Measurements from ENCODE around the gene CGNL1. TPM values are rescaled to one million over a fixed set of nuclear protein-coding genes. Genes with fewer than 3 reads are reported as not detected.

Gene CGNL1
- total RNA-seq, 1 experiment from 2014 or later, result 34.6 TPM

DNA sequence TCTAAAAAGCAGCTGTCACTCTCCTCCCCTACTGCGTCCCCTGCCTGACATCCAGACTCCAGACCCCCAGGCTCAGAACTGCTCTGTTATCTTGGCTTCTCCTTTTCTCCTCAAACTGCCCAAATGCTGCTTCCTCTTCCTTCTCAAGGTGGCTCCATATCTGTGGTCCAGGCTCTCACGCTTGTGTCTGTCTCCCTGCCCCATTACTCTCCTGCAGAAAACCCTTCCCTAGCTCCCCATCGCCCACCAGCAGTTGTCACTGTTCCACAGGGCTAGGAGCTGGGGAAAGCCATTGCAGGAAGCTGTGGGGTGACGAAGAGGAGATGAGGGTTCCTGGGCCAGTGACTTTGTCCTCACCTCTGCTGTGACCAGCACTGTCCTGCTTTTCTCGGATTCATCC lies 30.7 kb upstream of the CGNL1 start:
- Histone ChIP-seq H3K9ac (ENCODE audit: extremely low read depth, insufficient read length, low read length) (no peak overlapping the region), H3K79me1 (ENCODE audit: insufficient read depth, low read depth, low read length, poor library complexity, severe bottlenecking) (no peaks in the 10 kb centered on the region), H3K27ac (ENCODE audit: insufficient read length, low read depth, low read length) (no peak overlapping the region), H2AFZ (ENCODE audit: low read length) (peak overlapping the region; percentile 5), H3K23ac (ENCODE audit: insufficient read length, low read depth, low read length) (no peak overlapping the region), H3K27me3 (ENCODE audit: insufficient read depth, low read length) (no peaks in the 10 kb centered on the region), H3K18ac (ENCODE audit: insufficient read length, low read depth, low read length) (no peak overlapping the region), H2BK20ac (ENCODE audit: low read depth, low read length, poor library complexity, severe bottlenecking) (no peak overlapping the region), H3K4ac (ENCODE audit: low read depth, low read length) (no peak overlapping the region), H2BK15ac (ENCODE audit: low read depth, low read length) (no peak overlapping the region), H3K4me1 (ENCODE audit: insufficient read depth, low read length) (no peaks in the 10 kb centered on the region), H2AK5ac (ENCODE audit: insufficient read length, low read length) (no peak overlapping the region), H4K20me1 (ENCODE audit: control insufficient read depth, insufficient read depth, insufficient read length) (no peaks in the 10 kb centered on the region), H3K9me3 (ENCODE audit: control insufficient read depth, low read depth, low read length) (no peaks in the 10 kb centered on the region), H4K5ac (ENCODE audit: insufficient read length, low read depth, low read length) (no peak overlapping the region), H4K8ac (replicated peaks; ENCODE audit: insufficient read length, low read depth, low read length) (no peak overlapping the region), H4K91ac (ENCODE audit: insufficient read length, low read depth, low read length) (no peak overlapping the region), H3K79me2 (ENCODE audit: insufficient read depth, low read length) (no peaks in the 10 kb centered on the region), H2BK12ac (ENCODE audit: insufficient read length, low read depth, low read length) (no peak overlapping the region), H3K23me2 (ENCODE audit: insufficient read length, low read depth, low read length, poor library complexity, severe bottlenecking) (no peaks in the 10 kb centered on the region), H3K4me2 (ENCODE audit: insufficient read depth, insufficient read length, low read length) (no peak overlapping the region), H3K14ac (ENCODE audit: insufficient read depth, low read length) (no peak overlapping the region), H2BK120ac (ENCODE audit: low read depth, low read length, poor library complexity, severe bottlenecking) (no peak overlapping the region), H3K56ac (ENCODE audit: insufficient read length, low read depth, low read length) (no peak overlapping the region), H3T11ph (ENCODE audit: low read length) (no peak overlapping the region), H2BK5ac (ENCODE audit: insufficient read length, low read length) (no peak overlapping the region)
- TF ChIP-seq, protein P1, sequence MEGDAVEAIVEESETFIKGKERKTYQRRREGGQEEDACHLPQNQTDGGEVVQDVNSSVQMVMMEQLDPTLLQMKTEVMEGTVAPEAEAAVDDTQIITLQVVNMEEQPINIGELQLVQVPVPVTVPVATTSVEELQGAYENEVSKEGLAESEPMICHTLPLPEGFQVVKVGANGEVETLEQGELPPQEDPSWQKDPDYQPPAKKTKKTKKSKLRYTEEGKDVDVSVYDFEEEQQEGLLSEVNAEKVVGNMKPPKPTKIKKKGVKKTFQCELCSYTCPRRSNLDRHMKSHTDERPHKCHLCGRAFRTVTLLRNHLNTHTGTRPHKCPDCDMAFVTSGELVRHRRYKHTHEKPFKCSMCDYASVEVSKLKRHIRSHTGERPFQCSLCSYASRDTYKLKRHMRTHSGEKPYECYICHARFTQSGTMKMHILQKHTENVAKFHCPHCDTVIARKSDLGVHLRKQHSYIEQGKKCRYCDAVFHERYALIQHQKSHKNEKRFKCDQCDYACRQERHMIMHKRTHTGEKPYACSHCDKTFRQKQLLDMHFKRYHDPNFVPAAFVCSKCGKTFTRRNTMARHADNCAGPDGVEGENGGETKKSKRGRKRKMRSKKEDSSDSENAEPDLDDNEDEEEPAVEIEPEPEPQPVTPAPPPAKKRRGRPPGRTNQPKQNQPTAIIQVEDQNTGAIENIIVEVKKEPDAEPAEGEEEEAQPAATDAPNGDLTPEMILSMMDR (conservative IDR thresholded peaks at IDR 0.05), result peak; percentile 67
- H3K4me3 Mint-ChIP-seq, result no peak overlapping the region
- H3K36me3 Mint-ChIP-seq (ENCODE audit: insufficient read depth in 1 of 3, low read depth in 3 of 3), result peaks cover 0 to 15% (median 11%) of the 10 kb centered on the region in 3 experiments; a peak in 5 of 7 replicates
- peak overlapping the region in 1 of 3 experiments; percentile 7; a peak in 1 of 7 replicates for H3K27ac Mint-ChIP-seq
- peak; percentile 79 for DNase-seq
- peaks cover 21 to 22% of the 10 kb centered on the region in 2 experiments for H3K4me1 Mint-ChIP-seq
- peaks cover 5 to 10% of the 10 kb centered on the region in 2 experiments; a peak in 4 of 5 replicates for H3K9me3 Mint-ChIP-seq
- no CpG with 5 or more reads among the region's 5 CpGs for WGBS (ENCODE audit: extremely low coverage, insufficient read length, low lambda C conversion rate)
- H3K27me3 Mint-ChIP-seq (ENCODE audit: low read depth), result no peaks in the 10 kb centered on the region
